Measurements from ENCODE around the gene IFRD1.

- no peak for TF ChIP-seq CTCF (IDR thresholded peaks at IDR 0.05)
- TF ChIP-seq POLR2A (IDR thresholded peaks at IDR 0.05) = no peak
- no peak for TF ChIP-seq EP300 (IDR thresholded peaks at IDR 0.05)
These were observed 62.4 kb downstream of the IFRD1 start for GRCh38 chr7:112512451-112513210.

All from stomach (tissue), 4 donors.